Thyroid gland (tissue), 4 donors: ENCODE data around the gene EPHA2. TPM values are rescaled to one million over a fixed set of nuclear protein-coding genes. Genes with fewer than 3 reads are reported as not detected.

Experiments used
- DNase-seq, 2 donors: peaks; one replicate each; pipeline ENCODE4 v3.0.0-alpha.2; 2019
- H3K27ac ChIP-seq, 3 donors: fragments of 200-600 bp; sonication (generic); 1 replicate in 2 of 3; 2 replicates in 1 of 3; pipeline ENCODE4 v1.5.1; 2016 to 2019; ENCODE audit warnings: mild to moderate bottlenecking in 1 of 3, moderate library complexity in 1 of 3
- H3K27me3 ChIP-seq: fragments of 200-600 bp; sonication (generic); one replicate; pipeline ENCODE4 v1.5.1; 2019
- H3K36me3 ChIP-seq, 2 donors: fragments of 200-600 bp; sonication (generic); one replicate each; pipeline ENCODE4 v1.5.1; 2016 to 2019
- H3K4me1 ChIP-seq, 2 donors: fragments of 200-600 bp; sonication (generic); one replicate each; pipeline ENCODE4 v1.5.1; 2017 to 2019
- H3K4me3 ChIP-seq, 3 donors: fragments of 200-600 bp; sonication (generic); replicated peaks in 1 of 3; 1 replicate in 2 of 3; 2 replicates in 1 of 3; pipeline ENCODE4 v1.5.1; 2016; ENCODE audit warnings: mild to moderate bottlenecking in 1 of 3
- H3K9me3 ChIP-seq: fragments of 200-600 bp; sonication (generic); one replicate; pipeline ENCODE4 v1.5.1; 2017
- CTCF ChIP-seq, 6 experiments: fragments of 200-600 bp in 3 of 6; fragments of 450-650 bp in 3 of 6; sonication (generic) in 3 of 6; IDR thresholded peaks; one replicate each; pipeline ENCODE4 v1.5.1; 2016 to 2019; ENCODE audit warnings: antibody characterized with exemption in 6 of 6, mild to moderate bottlenecking in 2 of 6, inconsistent platforms in 1 of 6, moderate library complexity in 1 of 6
- POLR2A ChIP-seq, 2 donors: fragments of 450-650 bp; IDR thresholded peaks; one replicate each; pipeline ENCODE4 v1.6.1; 2017; ENCODE audit warnings: antibody characterized with exemption in 2 of 2, mild to moderate bottlenecking in 2 of 2, moderate library complexity in 1 of 2
- WGBS, 2 donors: methylation state at CpG; one replicate each; pipeline ENCODE4 v1.1.5; 2017; 5-methylcytosine and 5-hydroxymethylcytosine counted together
- intact Hi-C: fragments of 100-400 bp; cut with DNase I; formaldehyde crosslinking; loops from one replicate; pipeline ENCODE4 v1.15.1; 2023
- total RNA-seq, 4 donors: library from RNA; depleted of rRNA; stranded (reverse); fragments of >200 nt; gene quantifications; one replicate each; pipeline ENCODE4 v1.2.3, GENCODE V29; 2016

Gene EPHA2
- total RNA-seq, 4 donors from 2014 or later = 22.3 to 53.2 (median 29.3) TPM

- H3K9me3 ChIP-seq = no peaks in the 10 kb centered on the region
- no peak overlapping the region for H3K4me3 ChIP-seq
- H3K36me3 ChIP-seq = no peaks in the 10 kb centered on the region
- no peaks in the 10 kb centered on the region for H3K27me3 ChIP-seq
- no peak overlapping the region for H3K27ac ChIP-seq
- WGBS, 2 donors = 64 to 82% methylated on average over 3 of the region's 3 CpGs
- intact Hi-C loops = loop anchor here (5.0 kb wide), 1 partner anchor 34 kb away; the partner anchor contains the start of gene CPLANE2
- peaks cover 12 to 20% of the 10 kb centered on the region in 2 donors for H3K4me1 ChIP-seq
- no peak for TF ChIP-seq CTCF (IDR thresholded peaks at IDR 0.05)
- no peak for TF ChIP-seq POLR2A (IDR thresholded peaks at IDR 0.05)
- no peak for DNase-seq
Measured at GRCh38 chr1:16203550-16203949, 47.7 kb upstream of the EPHA2 start.

GRCh38 chr1:16202281-16203210, 46.7 kb upstream of the EPHA2 start:
- Histone ChIP-seq H3K4me3 (no peak overlapping the region), H3K9me3 (no peaks in the 10 kb centered on the region), H3K36me3 (no peaks in the 10 kb centered on the region), H3K27me3 (no peaks in the 10 kb centered on the region), H3K27ac (no peak overlapping the region), H3K4me1 (peaks cover 10 to 14% of the 10 kb centered on the region in 2 donors)
- intact Hi-C loops = loop anchor here (5.0 kb wide), 1 partner anchor 35 kb away; the partner anchor contains the start of gene CPLANE2
- WGBS, 2 donors = 92 to 95% methylated on average over 20 to 24 of the region's 24 CpGs
- no peak for DNase-seq
- TF ChIP-seq POLR2A (IDR thresholded peaks at IDR 0.05) (no peak), CTCF (IDR thresholded peaks at IDR 0.05) (no peak)

GRCh38 chr1:16199700-16200099, 43.8 kb upstream of the EPHA2 start:
- no peak for DNase-seq
- TF ChIP-seq POLR2A (IDR thresholded peaks at IDR 0.05) (no peak), CTCF (IDR thresholded peaks at IDR 0.05) (no peak)
- Histone ChIP-seq H3K27ac (no peak overlapping the region), H3K27me3 (no peaks in the 10 kb centered on the region), H3K9me3 (no peaks in the 10 kb centered on the region), H3K36me3 (no peaks in the 10 kb centered on the region), H3K4me1 (no peaks in the 10 kb centered on the region), H3K4me3 (no peak overlapping the region)
- 96 to 97% methylated on average over 4 of the region's 4 CpGs for WGBS, 2 donors
- intact Hi-C loops = loop anchor here (5.0 kb wide), 1 partner anchor 38 kb away; the partner anchor contains the start of gene CPLANE2

- DNase-seq = no peak
- intact Hi-C loops = no loop called here
- 77 to 83% methylated on average over 1 of the region's 1 CpG for WGBS, 2 donors
- Histone ChIP-seq H3K27ac (no peak overlapping the region), H3K4me3 (no peak overlapping the region), H3K4me1 (no peaks in the 10 kb centered on the region), H3K27me3 (no peaks in the 10 kb centered on the region), H3K9me3 (no peaks in the 10 kb centered on the region), H3K36me3 (no peaks in the 10 kb centered on the region)
- TF ChIP-seq POLR2A (IDR thresholded peaks at IDR 0.05) (no peak), CTCF (IDR thresholded peaks at IDR 0.05) (no peak)
Measured at GRCh38 chr1:16199157-16199501, 43.3 kb upstream of the EPHA2 start.
